HepG2 (cell line): Measurements from ENCODE around the gene UBB. TPM values are rescaled to one million over a fixed set of nuclear protein-coding genes. Genes with fewer than 3 reads are reported as not detected.

ENCODE experiments used
- ARNTL ChIP-seq: sonication (generic); formaldehyde crosslinking; IDR thresholded peaks from 2 replicates; pipeline ENCODE4 v1.4.0; 2020; ENCODE audit warnings: mild to moderate bottlenecking, missing genetic modification reagents
- ASH2L ChIP-seq: fragments of 300-600, 200-600 bp; sonication (generic); IDR thresholded peaks from 2 replicates; pipeline ENCODE4 v1.7.0; 2017; ENCODE audit warnings: low read depth, mild to moderate bottlenecking, moderate library complexity, mixed read lengths, low read length; ENCODE audit not compliant: insufficient read length
- CCAR2 ChIP-seq: fragments of 200-400 bp; formaldehyde crosslinking; optimal IDR thresholded peaks from 2 replicates; pipeline ENCODE3; 2018; ENCODE audit warnings: low read depth, mild to moderate bottlenecking, low read length, moderate library complexity
- FOXP4 ChIP-seq: sonication (generic); formaldehyde crosslinking; IDR thresholded peaks from 2 replicates; pipeline ENCODE4 v1.4.0; 2020; ENCODE audit warnings: missing genetic modification reagents
- HMGXB4 ChIP-seq, 2 experiments: sonication (generic) in 1 of 2; formaldehyde crosslinking in 1 of 2; IDR thresholded peaks; 2 replicates each; pipeline versions ENCODE4 v1.4.0 to v1.6.1; 2018 to 2020; ENCODE audit warnings: missing genetic modification reagents in 2 of 2, borderline replicate concordance in 1 of 2, low read depth in 1 of 2, mild to moderate bottlenecking in 1 of 2, missing biosample characterization in 1 of 2
- MED1 ChIP-seq: sonication (generic); formaldehyde crosslinking; IDR thresholded peaks from 2 replicates; pipeline ENCODE4 v1.4.0; 2020; ENCODE audit warnings: missing genetic modification reagents
- MED8 ChIP-seq: sonication (generic); formaldehyde crosslinking; IDR thresholded peaks from 2 replicates; pipeline ENCODE4 v1.8.1; 2023; ENCODE audit warnings: mild to moderate bottlenecking, missing genetic modification reagents; ENCODE audit not compliant: insufficient replicate concordance
- MYC ChIP-seq: sonication (generic); formaldehyde crosslinking; IDR thresholded peaks from 2 replicates; pipeline ENCODE4 v1.9.0; 2021; ENCODE audit warnings: missing genetic modification reagents, borderline replicate concordance
- NFKB2 ChIP-seq: sonication (generic); formaldehyde crosslinking; IDR thresholded peaks from 2 replicates; pipeline ENCODE4 v1.4.0; 2020; ENCODE audit warnings: missing genetic modification reagents, borderline replicate concordance
- POGZ ChIP-seq: sonication (generic); formaldehyde crosslinking; IDR thresholded peaks from 2 replicates; pipeline ENCODE4 v1.4.0; 2020; ENCODE audit warnings: mild to moderate bottlenecking, missing genetic modification reagents
- POLR2G ChIP-seq: fragments of 200-400 bp; formaldehyde crosslinking; IDR thresholded peaks from 2 replicates; pipeline ENCODE4 v1.6.1; 2018; ENCODE audit warnings: mild to moderate bottlenecking, low read depth, low read length, moderate library complexity
- XRCC5 ChIP-seq: fragments of 200-400 bp; formaldehyde crosslinking; optimal IDR thresholded peaks from 2 replicates; pipeline ENCODE3; 2017; ENCODE audit warnings: mild to moderate bottlenecking, low read length
- YEATS4 ChIP-seq: sonication (generic); formaldehyde crosslinking; IDR thresholded peaks from 2 replicates; pipeline ENCODE4 v1.4.0; 2020; ENCODE audit warnings: missing genetic modification reagents, borderline replicate concordance
- ZFP37 ChIP-seq: sonication (generic); formaldehyde crosslinking; IDR thresholded peaks from 2 replicates; pipeline ENCODE4 v1.4.0; 2020; ENCODE audit warnings: missing genetic modification reagents, borderline replicate concordance
- ZNF124 ChIP-seq: sonication (generic); formaldehyde crosslinking; IDR thresholded peaks from 2 replicates; pipeline ENCODE4 v1.4.0; 2020; ENCODE audit warnings: missing genetic modification reagents
- ZNF256 ChIP-seq: sonication (generic); formaldehyde crosslinking; conservative IDR thresholded peaks from 2 replicates; pipeline ENCODE4 v1.4.0; 2020; ENCODE audit warnings: missing genetic modification reagents
- ZNF773 ChIP-seq: sonication (generic); formaldehyde crosslinking; IDR thresholded peaks from 2 replicates; pipeline ENCODE4 v1.4.0; 2020; ENCODE audit warnings: missing genetic modification reagents, borderline replicate concordance
- polyA plus RNA-seq, 8 experiments: library from polyadenylated mRNA; depleted of rRNA in 3 of 8; stranded (reverse) in 7 of 8; unstranded in 1 of 8; fragments of >200 nt; fragmentation: Illumina TruSeq in 4 of 8; extraction: Trizol in 4 of 8; gene quantifications; 2 replicates each; pipeline versions ENCODE4 v1.2.1 to v1.2.3, GENCODE V29; 2011 to 2016; ENCODE audit warnings: low read depth in 4 of 8, missing spikeins in 1 of 8, mixed read lengths in 1 of 8; ENCODE audit not compliant: insufficient read depth in 1 of 8
- total RNA-seq, 5 experiments: library from RNA; depleted of rRNA; stranded (reverse); fragments of >200 nt; fragmentation: Illumina TruSeq; extraction: Trizol; gene quantifications; 2 replicates each; pipeline ENCODE4 v1.2.3, GENCODE V29; 2016; ENCODE audit warnings: low read depth in 1 of 5
- TF ChIP-seq, protein P1 (sequence below): sonication (generic); formaldehyde crosslinking; IDR thresholded peaks from 2 replicates; pipeline ENCODE4 v1.4.0; 2020; ENCODE audit warnings: missing genetic modification reagents
- TF ChIP-seq, protein P2 (sequence below): sonication (generic); formaldehyde crosslinking; IDR thresholded peaks from 2 replicates; pipeline ENCODE4 v1.8.1; 2023; ENCODE audit warnings: missing genetic modification reagents, inconsistent platforms, borderline replicate concordance

The UBB gene
- total and polyA plus RNA-seq, 2 of the 13 experiments (the other 11 are each of a cell fraction or from before 2014, with no cell fraction given): 1,130 to 2,066 TPM

- TF ChIP-seq MED1 (CRISPR knock-in tag): peak; percentile 40; the same call in 1 of the 2 replicates
- TF ChIP-seq XRCC5: no peak
- peak; percentile 58; the same call in 1 of the 2 replicates for TF ChIP-seq YEATS4 (CRISPR knock-in tag)
- peak; percentile 60 for TF ChIP-seq MYC (CRISPR knock-in tag)
- TF ChIP-seq ASH2L: peak; percentile 22
- TF ChIP-seq POGZ (CRISPR knock-in tag): no peak
- 0 out of 2 replicates have a peak, but pooled peaks have one; percentile 11 for TF ChIP-seq FOXP4 (CRISPR knock-in tag)
- TF ChIP-seq NFKB2 (CRISPR knock-in tag): peak; percentile 62; the same call in 1 of the 2 replicates
- peak; percentile 78 for TF ChIP-seq POLR2G
- TF ChIP-seq, protein P1, sequence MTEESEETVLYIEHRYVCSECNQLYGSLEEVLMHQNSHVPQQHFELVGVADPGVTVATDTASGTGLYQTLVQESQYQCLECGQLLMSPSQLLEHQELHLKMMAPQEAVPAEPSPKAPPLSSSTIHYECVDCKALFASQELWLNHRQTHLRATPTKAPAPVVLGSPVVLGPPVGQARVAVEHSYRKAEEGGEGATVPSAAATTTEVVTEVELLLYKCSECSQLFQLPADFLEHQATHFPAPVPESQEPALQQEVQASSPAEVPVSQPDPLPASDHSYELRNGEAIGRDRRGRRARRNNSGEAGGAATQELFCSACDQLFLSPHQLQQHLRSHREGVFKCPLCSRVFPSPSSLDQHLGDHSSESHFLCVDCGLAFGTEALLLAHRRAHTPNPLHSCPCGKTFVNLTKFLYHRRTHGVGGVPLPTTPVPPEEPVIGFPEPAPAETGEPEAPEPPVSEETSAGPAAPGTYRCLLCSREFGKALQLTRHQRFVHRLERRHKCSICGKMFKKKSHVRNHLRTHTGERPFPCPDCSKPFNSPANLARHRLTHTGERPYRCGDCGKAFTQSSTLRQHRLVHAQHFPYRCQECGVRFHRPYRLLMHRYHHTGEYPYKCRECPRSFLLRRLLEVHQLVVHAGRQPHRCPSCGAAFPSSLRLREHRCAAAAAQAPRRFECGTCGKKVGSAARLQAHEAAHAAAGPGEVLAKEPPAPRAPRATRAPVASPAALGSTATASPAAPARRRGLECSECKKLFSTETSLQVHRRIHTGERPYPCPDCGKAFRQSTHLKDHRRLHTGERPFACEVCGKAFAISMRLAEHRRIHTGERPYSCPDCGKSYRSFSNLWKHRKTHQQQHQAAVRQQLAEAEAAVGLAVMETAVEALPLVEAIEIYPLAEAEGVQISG (CRISPR knock-in tag): peak; percentile 47; the same call in 1 of the 2 replicates
- 0 out of 2 replicates have a peak, but pooled peaks have one; percentile 29 for TF ChIP-seq ZNF773 (CRISPR knock-in tag)
- TF ChIP-seq ARNTL (CRISPR knock-in tag): peak; percentile 17; the same call in 1 of the 2 replicates
- 0 out of 2 replicates have a peak, but pooled peaks have one; percentile 31 for TF ChIP-seq ZFP37 (CRISPR knock-in tag)
- 0 out of 2 replicates have a peak, but pooled peaks have one; percentile 45 for TF ChIP-seq ZNF124 (CRISPR knock-in tag)
- peak in 1 of 2 experiments; percentile 70; a peak in 1 of 4 replicates for TF ChIP-seq HMGXB4 (CRISPR knock-in tag; IDR thresholded peaks at IDR 0.05; ENCODE audit: borderline replicate concordance in 1 of 2, low read depth in 1 of 2)
- peak; percentile 38 for TF ChIP-seq MED8 (CRISPR knock-in tag)
- TF ChIP-seq ZNF256 (CRISPR knock-in tag): no peak
- no peak for TF ChIP-seq CCAR2
- TF ChIP-seq, protein P2, sequence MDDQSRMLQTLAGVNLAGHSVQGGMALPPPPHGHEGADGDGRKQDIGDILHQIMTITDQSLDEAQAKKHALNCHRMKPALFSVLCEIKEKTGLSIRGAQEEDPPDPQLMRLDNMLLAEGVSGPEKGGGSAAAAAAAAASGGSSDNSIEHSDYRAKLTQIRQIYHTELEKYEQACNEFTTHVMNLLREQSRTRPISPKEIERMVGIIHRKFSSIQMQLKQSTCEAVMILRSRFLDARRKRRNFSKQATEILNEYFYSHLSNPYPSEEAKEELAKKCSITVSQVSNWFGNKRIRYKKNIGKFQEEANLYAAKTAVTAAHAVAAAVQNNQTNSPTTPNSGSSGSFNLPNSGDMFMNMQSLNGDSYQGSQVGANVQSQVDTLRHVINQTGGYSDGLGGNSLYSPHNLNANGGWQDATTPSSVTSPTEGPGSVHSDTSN: no peak
Measured at GRCh38 chr17:16353317-16354174, 27.3 kb upstream of the UBB start, which contains the start of gene CENPV (continued).
